Dendritic cell treated with granulocyte-macrophage colony-stimulating factor and Interleukin-4, amounts not matched to agents 40 ng/mL and 50 ng/mL, for 4 days (primary cell): ENCODE results near the gene ABHD4.
"Not testable (repeated sequence)": the region's sequence is repeated elsewhere in the genome, so short reads cannot be mapped to it uniquely, and the experiment has no call there.

Experiments used
- H3K27ac Mint-ChIP-seq: one replicate; pipeline ENCODE4 v1.8.0; 2022; ENCODE audit warnings: mild to moderate bottlenecking, mixed read lengths
- H3K27me3 Mint-ChIP-seq: one replicate; pipeline ENCODE4 v1.8.0; 2022; ENCODE audit warnings: mild to moderate bottlenecking, mixed read lengths
- H3K36me3 Mint-ChIP-seq: one replicate; pipeline ENCODE4 v1.8.0; 2022; ENCODE audit warnings: low read depth, mixed read lengths
- H3K4me1 Mint-ChIP-seq: one replicate; pipeline ENCODE4 v1.8.0; 2022; ENCODE audit warnings: low read depth, mixed read lengths
- H3K4me3 Mint-ChIP-seq: one replicate; pipeline ENCODE4 v1.8.0; 2022; ENCODE audit warnings: mild to moderate bottlenecking, moderate library complexity, mixed read lengths
- H3K9me3 Mint-ChIP-seq: one replicate; pipeline ENCODE4 v1.8.0; 2022; ENCODE audit warnings: mixed read lengths
- intact Hi-C: fragments of 100-400 bp; cut with micrococcal nuclease; formaldehyde crosslinking; loops from one replicate; pipeline ENCODE4 v1.15.0; 2022

The ABHD4 gene

GRCh38 chr14:22607291-22607690 lies 9.2 kb downstream of the ABHD4 start:
- intact Hi-C loops, result no loop called here
- no peaks in the 10 kb centered on the region for H3K9me3 Mint-ChIP-seq
- no peak overlapping the region for H3K27ac Mint-ChIP-seq
- H3K4me3 Mint-ChIP-seq, result no peak overlapping the region
- H3K36me3 Mint-ChIP-seq, result peaks cover 97% of the 10 kb centered on the region
- peaks cover 2% of the 10 kb centered on the region for H3K27me3 Mint-ChIP-seq
- H3K4me1 Mint-ChIP-seq, result peaks cover 10% of the 10 kb centered on the region

GRCh38 chr14:22610931-22611330 lies 12.8 kb downstream of the ABHD4 start:
- intact Hi-C loops, result no loop called here
- H3K36me3 Mint-ChIP-seq, result peaks cover 67% of the 10 kb centered on the region
- no peak overlapping the region for H3K4me3 Mint-ChIP-seq
- H3K27me3 Mint-ChIP-seq, result peaks cover 2% of the 10 kb centered on the region
- no peaks in the 10 kb centered on the region for H3K9me3 Mint-ChIP-seq
- no peaks in the 10 kb centered on the region for H3K4me1 Mint-ChIP-seq
- H3K27ac Mint-ChIP-seq, result no peak overlapping the region

DNA sequence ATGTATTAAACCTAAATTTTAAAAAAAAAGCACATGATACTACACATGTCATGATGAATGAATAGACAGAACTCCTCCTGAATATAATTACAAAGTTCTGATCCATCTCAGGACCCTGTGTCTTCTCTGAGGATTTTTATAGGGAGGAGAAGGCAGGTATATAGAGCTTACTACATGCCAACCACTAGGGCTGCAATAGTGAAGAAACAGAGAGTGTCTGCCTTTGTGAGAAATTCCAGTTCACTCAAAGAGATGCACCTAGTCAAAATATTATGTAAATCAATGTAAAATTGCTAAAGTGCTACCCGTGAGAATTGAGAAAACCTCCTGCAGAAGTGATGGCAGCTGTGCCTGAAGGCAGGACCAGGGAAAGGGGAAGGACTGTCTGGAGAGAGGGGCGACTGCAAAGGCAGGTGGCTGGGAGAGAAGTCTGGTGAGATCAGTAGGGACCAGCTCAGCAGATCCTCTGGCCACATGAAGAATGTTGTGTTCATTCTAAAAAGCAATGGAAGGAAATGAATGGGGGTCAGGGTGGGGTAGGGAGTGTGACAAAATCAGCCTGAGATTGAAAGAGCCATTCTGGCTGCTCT lies 15.1 kb downstream of the ABHD4 start:
- Mint-ChIP-seq H3K9me3 (no peaks in the 10 kb centered on the region), H3K4me3 (no peak overlapping the region), H3K27ac (peak overlapping the region; percentile 13), H3K4me1 (no peaks in the 10 kb centered on the region), H3K36me3 (peaks cover 47% of the 10 kb centered on the region), H3K27me3 (peaks cover 2% of the 10 kb centered on the region)
- intact Hi-C loops, result no loop called here

DNA sequence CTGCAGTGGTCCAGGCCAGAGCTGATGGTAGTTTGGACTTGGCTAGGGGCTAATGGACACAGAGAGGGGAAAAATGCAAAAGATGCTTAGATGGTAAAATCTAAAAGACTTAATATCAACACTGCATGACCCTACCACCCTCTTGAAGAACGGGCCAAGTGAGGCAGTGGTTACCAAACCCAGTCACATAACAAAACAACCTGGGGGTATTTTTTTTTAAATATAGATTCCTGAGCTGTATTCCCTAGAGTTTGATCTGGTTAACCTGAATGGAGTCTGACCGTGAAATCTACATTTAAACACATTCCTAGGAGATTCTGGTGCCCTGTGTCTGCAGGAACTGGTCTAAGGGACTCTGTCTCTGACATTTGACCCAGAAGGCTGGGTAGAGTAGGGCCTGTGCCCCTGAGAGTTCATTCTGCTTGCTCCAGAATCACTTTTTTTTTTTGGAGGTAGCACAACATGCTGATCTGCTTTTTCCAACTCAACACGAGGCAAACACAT lies 15.7 kb downstream of the ABHD4 start:
- H3K36me3 Mint-ChIP-seq, result peaks cover 41% of the 10 kb centered on the region

DNA sequence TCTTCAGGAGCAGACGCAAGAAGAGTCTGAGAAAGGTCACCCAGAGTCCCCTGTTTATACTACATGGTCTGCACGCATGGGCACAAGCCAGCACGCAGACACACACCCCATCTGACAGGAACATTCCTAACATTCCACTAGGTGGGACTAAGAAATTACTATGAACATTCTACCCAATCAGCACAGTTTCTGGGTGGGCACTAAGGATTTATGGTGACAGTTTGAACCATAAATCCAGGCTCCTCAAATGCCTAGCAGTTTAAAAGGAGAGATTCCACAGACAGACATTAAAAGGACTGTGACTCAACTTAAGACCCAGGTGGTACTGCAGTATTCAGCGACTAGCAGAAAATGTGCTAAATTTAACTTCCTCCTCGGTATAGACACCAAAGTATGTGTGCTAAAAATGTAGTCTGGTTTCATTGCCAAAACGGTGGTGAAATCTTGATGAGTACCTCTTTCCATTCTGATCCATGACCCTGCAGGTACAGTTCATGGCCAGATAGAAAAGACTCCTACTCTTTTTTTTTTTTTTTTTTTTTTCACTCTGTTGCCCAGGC lies 16.2 kb downstream of the ABHD4 start:
- intact Hi-C loops, result no loop called here
- Mint-ChIP-seq H3K36me3 (peaks cover 36% of the 10 kb centered on the region), H3K9me3 (no peaks in the 10 kb centered on the region), H3K4me3 (no peak overlapping the region), H3K27ac (no peak overlapping the region), H3K4me1 (no peaks in the 10 kb centered on the region), H3K27me3 (peaks cover 5% of the 10 kb centered on the region)

More for the DNA sequence above, 15.7 kb downstream of the ABHD4 start:
- H3K9me3 Mint-ChIP-seq, result no peaks in the 10 kb centered on the region
- peaks cover 2% of the 10 kb centered on the region for H3K27me3 Mint-ChIP-seq
- peak overlapping the region; percentile 13 for H3K27ac Mint-ChIP-seq
- no peaks in the 10 kb centered on the region for H3K4me1 Mint-ChIP-seq
- intact Hi-C loops, result no loop called here
- H3K4me3 Mint-ChIP-seq, result no peak overlapping the region

DNA sequence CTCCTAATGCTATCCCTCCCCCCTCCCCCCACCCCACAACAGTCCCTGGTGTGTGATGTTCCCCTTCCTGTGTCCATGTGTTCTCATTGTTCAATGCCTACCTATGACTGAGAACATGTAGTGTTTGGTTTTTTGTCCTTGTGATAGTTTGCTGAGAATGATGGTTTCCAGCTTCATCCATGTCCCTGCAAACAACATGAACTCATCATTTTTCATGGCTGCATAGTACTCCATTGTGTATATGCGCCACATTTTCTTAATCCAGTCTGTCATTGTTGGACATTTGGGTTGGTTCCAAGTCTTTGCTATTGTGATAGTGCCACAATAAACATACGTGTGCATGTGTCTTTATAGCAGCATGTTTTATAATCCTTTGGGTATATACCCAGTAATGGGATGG lies 17.7 kb downstream of the ABHD4 start:
- intact Hi-C loops, H3K27ac Mint-ChIP-seq, H3K4me1 Mint-ChIP-seq, H3K4me3 Mint-ChIP-seq, H3K9me3 Mint-ChIP-seq, H3K27me3 Mint-ChIP-seq: not testable (repeated sequence)
- peaks cover 21% of the 10 kb centered on the region for H3K36me3 Mint-ChIP-seq

DNA sequence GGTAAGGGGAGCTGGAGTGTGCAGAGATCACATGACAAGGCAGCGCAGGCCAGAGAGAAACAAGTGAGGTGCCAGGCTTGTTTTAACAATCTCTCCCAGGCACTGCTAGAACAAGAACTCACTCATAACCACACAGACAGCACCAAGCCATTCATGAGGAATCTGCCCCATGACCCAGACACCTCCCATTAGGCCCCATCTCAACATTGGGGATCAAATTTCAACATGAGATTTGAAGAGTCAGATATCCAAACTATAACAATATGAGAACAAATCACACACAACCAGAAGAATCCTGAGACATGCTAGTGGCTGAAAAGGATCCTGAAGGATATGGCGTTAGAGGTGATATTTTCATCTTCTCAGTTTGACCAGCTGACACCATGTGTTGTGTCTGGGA lies 24.2 kb downstream of the ABHD4 start:
- Mint-ChIP-seq H3K27ac (no peak overlapping the region), H3K4me1 (peaks cover 7% of the 10 kb centered on the region), H3K9me3 (no peaks in the 10 kb centered on the region), H3K27me3 (peaks cover 20% of the 10 kb centered on the region), H3K36me3 (no peaks in the 10 kb centered on the region), H3K4me3 (no peak overlapping the region)
- intact Hi-C loops, result no loop called here

DNA sequence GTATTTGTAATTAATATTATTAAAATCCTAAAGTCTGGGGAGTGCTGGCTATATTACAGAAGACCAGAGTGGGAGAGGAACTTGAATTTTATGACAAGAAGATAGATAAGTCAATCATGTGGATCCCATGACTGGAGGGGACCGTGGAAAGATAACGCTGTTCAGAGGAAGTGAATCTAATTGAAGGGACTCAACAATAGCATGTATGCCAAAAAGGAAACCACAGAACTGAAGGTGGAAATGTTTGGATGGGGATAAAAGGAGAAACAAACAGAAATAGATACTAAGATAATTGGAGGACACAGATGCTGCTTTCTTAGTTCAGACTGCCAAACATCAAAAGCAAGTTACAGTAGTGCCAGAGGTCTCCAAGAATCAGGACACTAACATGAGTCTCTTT lies 24.9 kb downstream of the ABHD4 start:
- intact Hi-C loops, result no loop called here
- H3K36me3 Mint-ChIP-seq, result no peaks in the 10 kb centered on the region
- peaks cover 20% of the 10 kb centered on the region for H3K27me3 Mint-ChIP-seq
- no peaks in the 10 kb centered on the region for H3K9me3 Mint-ChIP-seq
- H3K4me3 Mint-ChIP-seq, result no peak overlapping the region
- H3K4me1 Mint-ChIP-seq, result peaks cover 7% of the 10 kb centered on the region
- H3K27ac Mint-ChIP-seq, result no peak overlapping the region

- Mint-ChIP-seq H3K9me3 (peaks cover 17% of the 10 kb centered on the region), H3K36me3 (no peaks in the 10 kb centered on the region), H3K27me3 (peaks cover 9% of the 10 kb centered on the region), H3K27ac (no peak overlapping the region), H3K4me1 (peaks cover 7% of the 10 kb centered on the region), H3K4me3 (no peak overlapping the region)
- intact Hi-C loops, result no loop called here
These were observed 28.5 kb downstream of the ABHD4 start for GRCh38 chr14:22626590-22626989.

DNA sequence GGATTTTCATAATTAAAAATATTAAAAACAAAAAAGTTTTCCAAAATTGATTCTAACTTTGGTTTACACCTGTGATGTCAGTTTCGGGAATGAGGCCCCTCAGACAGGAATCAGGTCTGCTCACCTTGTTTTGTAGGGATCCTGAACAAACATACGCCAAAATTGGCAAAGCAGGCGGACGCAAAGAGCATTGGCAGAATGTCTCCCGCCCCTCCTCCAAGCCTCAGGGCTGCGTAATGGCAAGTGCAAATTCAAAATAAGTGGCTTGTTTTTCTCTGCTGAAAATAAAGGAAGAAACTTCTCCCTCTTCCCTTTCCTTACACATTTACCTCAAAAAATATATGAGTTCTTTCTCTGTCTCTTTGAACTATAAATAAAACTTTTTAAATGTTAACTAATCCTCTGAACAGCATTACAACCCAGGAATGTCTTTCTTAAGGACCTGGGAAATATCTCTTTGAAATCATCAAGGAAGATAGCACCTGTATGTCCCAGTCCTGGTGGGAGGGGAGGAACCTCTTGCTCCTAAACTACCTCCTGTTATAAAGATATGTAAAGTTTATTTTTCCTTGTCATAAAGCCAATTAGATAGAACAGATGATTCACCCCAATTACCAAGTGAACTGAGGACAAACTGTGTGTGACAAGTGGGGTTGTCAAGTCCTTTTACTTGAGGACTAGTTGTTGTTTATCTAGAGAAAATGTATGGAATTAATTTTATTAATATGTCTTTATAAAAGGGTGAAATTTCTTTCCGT lies 29.6 kb downstream of the ABHD4 start:
- peaks cover 17% of the 10 kb centered on the region for H3K9me3 Mint-ChIP-seq
- no peak overlapping the region for H3K4me3 Mint-ChIP-seq
- H3K27ac Mint-ChIP-seq, result no peak overlapping the region
- H3K4me1 Mint-ChIP-seq, result peaks cover 7% of the 10 kb centered on the region
- intact Hi-C loops, result no loop called here
- no peaks in the 10 kb centered on the region for H3K36me3 Mint-ChIP-seq
- H3K27me3 Mint-ChIP-seq, result peaks cover 7% of the 10 kb centered on the region

DNA sequence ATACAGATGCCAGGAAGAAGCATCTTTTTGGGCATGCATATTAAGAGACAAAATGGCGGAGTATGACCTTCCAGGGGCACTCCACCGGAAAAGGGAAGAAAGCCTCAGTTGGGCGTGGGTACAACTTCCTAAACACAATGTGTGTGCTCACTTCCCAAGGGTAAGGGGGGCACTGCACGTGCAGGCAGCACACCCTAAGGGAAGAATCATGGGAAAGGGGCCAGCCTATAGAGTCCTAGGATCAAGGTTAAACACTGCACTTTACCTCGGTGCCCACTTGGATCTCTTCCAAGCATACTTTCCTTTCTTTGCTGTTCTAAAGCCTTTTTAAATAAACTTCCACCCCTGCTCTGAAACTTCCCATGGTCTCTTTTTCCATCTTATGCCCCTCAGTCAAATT lies 31.3 kb downstream of the ABHD4 start:
- no peaks in the 10 kb centered on the region for H3K36me3 Mint-ChIP-seq
- no peak overlapping the region for H3K4me3 Mint-ChIP-seq
- no peak overlapping the region for H3K27ac Mint-ChIP-seq
- no peaks in the 10 kb centered on the region for H3K4me1 Mint-ChIP-seq
- peaks cover 17% of the 10 kb centered on the region for H3K9me3 Mint-ChIP-seq
- peaks cover 10% of the 10 kb centered on the region for H3K27me3 Mint-ChIP-seq
- intact Hi-C loops, result no loop called here

DNA sequence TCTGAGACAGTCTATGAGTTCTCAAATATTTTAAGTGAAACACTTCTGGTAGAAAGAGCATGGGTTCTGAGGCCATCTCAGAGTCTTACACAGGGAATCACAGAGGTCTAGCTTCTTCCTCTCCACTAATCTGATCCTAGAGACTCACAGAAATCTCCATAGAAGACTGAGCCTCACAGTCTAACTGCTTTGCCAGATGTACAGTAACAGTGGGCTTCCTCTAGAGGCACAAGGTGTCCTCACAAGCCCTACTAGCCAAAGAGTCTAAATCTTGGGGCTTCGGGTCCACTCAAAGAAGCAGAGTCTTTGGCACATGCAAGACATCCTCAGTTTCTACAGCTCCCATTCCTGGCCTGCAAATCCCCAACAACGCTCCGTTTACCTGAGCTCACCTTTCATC lies 32.0 kb downstream of the ABHD4 start:
- Mint-ChIP-seq H3K36me3 (no peaks in the 10 kb centered on the region), H3K4me3 (no peak overlapping the region), H3K27me3 (peaks cover 12% of the 10 kb centered on the region), H3K27ac (no peak overlapping the region), H3K4me1 (no peaks in the 10 kb centered on the region), H3K9me3 (peaks cover 17% of the 10 kb centered on the region)
- intact Hi-C loops, result no loop called here

DNA sequence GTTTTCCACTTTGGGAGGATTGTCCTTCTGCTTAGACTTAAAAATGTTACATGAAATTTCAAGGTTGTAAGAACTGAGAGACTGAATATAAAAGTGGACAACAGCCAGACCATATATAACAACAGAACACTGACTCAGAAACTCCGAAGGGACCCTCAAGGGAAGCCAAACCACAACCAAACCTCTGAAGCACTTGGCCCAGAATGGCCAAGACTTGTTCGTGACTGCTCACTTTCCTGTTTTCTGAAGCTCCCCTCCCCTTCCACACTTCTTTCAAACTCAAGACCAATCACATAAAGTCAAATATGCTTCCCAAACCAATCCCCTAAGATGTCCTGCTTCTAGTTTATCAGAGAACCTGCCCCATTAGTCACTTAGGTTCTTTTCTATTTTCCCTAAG lies 32.4 kb downstream of the ABHD4 start:
- Mint-ChIP-seq H3K4me3 (no peak overlapping the region), H3K27ac (no peak overlapping the region), H3K36me3 (no peaks in the 10 kb centered on the region), H3K27me3 (peaks cover 12% of the 10 kb centered on the region), H3K4me1 (no peaks in the 10 kb centered on the region), H3K9me3 (peaks cover 17% of the 10 kb centered on the region)
- intact Hi-C loops, result no loop called here

DNA sequence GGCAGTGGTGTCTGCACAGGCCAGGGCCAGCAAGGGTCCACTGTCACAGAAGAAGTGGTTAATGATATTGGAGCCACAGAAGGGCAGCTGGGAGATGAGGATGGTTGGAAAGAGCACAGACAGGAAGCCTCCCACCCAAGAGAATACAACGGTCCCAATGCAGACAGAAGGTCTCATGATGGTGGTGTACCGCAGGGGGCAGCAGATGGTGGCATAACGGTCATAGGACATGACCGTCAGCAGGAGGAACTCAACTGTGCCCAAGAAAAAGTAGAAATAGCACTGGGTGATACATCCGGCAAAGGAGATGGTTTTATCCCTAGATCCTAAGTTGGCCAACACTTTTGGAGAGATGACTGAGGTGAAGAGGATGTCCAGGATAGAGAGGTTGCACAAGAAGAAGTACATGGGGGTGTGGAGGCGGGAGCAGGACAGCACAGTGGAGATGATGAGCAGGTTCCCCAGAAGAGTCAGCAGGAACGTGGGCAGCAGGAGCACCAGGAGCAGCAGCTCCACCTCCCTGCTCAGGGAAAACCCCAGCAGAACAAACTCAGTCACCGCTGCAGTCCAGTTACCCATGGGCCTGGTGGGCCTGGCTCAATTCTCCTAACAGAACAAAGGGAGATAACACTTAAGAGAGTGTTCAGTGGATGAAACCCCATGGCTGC lies 36.3 kb downstream of the ABHD4 start:
- Mint-ChIP-seq H3K27ac (no peak overlapping the region), H3K4me3 (no peak overlapping the region), H3K9me3 (peaks cover 17% of the 10 kb centered on the region), H3K4me1 (no peaks in the 10 kb centered on the region), H3K36me3 (no peaks in the 10 kb centered on the region), H3K27me3 (peaks cover 9% of the 10 kb centered on the region)
- intact Hi-C loops, result no loop called here
